AG09319 (cell line): ENCODE data around the gene LRRC56.
A peak's percentile ranks its signal among the peaks of the same experiment; 100 is the strongest.
"Not testable (repeated sequence)": the region's sequence is repeated elsewhere in the genome, so short reads cannot be mapped to it uniquely, and the experiment has no call there.

Experiments
- DNase-seq: peaks from one replicate; pipeline ENCODE4 v3.0.0-alpha.2; 2010; ENCODE audit warnings: low read depth; ENCODE audit errors: extremely low read depth
- TF ChIP-seq, protein P1 (sequence below): IDR thresholded peaks from 2 replicates; pipeline ENCODE4 v1.5.1; 2011; ENCODE audit warnings: low read depth, mild to moderate bottlenecking, inconsistent platforms, low read length, moderate library complexity

LRRC56 gene

GRCh38 chr11:516400-516799 is 20.9 kb upstream of the LRRC56 start:
- TF ChIP-seq, protein P1, sequence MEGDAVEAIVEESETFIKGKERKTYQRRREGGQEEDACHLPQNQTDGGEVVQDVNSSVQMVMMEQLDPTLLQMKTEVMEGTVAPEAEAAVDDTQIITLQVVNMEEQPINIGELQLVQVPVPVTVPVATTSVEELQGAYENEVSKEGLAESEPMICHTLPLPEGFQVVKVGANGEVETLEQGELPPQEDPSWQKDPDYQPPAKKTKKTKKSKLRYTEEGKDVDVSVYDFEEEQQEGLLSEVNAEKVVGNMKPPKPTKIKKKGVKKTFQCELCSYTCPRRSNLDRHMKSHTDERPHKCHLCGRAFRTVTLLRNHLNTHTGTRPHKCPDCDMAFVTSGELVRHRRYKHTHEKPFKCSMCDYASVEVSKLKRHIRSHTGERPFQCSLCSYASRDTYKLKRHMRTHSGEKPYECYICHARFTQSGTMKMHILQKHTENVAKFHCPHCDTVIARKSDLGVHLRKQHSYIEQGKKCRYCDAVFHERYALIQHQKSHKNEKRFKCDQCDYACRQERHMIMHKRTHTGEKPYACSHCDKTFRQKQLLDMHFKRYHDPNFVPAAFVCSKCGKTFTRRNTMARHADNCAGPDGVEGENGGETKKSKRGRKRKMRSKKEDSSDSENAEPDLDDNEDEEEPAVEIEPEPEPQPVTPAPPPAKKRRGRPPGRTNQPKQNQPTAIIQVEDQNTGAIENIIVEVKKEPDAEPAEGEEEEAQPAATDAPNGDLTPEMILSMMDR, result no peak
- DNase-seq, result no peak

DNA sequence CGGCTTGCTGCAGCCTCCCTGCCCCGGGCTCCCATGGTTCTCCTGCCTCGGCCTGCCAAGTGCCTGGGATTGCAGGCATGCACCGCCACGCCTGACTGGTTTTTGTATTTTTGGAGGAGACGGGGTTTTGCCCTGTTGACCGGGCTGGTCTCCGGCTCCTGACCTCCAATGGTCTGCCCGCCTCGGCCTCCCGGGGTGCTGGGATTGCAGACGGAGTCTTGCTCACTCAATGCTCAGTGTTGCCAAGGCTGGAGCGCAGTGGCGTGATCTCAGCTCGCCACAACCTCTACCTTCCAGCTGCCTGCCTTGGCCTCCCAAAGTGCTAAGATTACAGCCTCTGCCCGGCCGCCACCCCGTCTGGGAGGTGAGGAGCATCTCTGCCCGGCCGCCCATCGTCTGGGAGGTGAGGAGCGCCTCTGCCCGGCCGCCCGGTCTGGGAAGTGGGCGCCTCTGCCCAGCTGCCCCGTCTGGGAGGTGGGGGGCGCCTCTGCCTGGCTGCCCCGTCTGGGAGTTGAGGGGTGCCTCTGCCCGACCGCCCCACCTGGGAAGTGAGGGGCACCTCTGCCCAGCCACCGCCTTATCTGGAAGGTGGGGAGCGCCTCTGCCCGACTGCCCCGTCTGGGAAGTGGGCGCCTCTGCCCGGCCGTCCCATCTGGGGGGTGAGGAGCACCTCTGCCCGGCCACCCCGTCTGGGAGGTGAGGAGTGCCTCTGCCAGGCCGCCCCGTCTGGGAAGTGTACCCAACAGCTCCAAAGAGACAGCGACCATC is 20.2 kb upstream of the LRRC56 start:
- not testable (repeated sequence) for DNase-seq

- TF ChIP-seq, protein P1, result peak; percentile 46
- peak; percentile 94 for DNase-seq
Measured at GRCh38 chr11:518463-519202, 18.7 kb upstream of the LRRC56 start.

DNA sequence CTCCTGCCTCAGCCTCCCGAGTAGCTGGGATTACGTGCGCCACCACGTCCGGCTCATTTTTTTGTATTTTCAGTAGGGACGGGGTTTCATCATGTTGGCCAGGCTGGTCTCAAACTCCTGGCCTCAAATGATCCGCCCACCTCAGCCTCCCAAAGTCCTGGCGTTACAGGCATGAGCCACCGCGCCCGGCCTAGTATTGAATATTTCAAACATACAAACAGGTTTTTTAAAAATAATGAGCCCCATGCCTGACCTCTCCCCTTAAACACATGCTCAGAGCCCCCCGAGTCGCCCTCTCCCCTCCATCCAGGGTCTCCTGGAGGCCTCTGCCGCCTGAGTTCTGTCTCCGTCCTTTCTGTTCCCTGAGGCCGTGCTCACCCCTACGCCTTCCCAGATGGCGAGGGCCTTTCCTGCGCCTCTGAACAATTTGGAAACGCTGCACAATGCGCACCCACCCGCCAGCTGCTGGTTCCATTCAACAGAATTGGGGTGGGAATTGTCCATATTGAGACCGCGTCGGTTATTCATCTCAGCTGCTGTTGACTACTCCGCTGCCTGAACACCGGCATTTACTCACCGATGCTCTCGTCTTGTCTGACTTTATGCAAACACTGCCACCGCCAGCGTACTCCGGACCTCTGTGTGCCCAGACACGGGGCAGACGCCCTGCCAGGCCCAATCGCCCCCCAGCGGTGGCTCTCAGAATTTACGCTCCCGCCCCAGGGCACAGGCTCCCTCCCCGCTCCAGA is 16.7 kb upstream of the LRRC56 start:
- TF ChIP-seq, protein P1, result no peak
- DNase-seq, result no peak

DNA sequence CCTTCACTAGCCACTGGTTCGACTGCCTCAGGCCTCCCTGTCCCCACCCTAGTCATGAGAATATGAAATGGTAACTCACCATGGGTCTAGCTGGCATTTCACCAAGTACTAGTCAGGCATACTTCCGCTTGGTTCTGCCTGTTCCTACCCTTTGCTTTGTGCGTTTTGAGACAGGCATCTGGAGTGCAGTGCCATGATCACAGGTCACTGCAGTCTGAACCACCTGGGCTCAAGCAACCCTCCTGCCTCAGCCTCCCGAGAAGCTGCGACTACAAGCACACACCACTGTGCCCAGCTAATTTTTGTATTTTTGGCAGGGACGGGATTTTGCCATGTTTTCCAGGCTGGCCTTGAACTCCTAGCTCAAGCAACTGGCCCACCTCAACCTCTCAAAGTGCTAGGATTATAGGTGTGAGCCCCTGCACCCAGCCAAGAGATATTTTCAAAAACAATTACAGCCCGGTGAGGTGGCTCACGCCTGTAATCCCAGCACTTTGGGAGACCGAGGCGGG is 16.1 kb upstream of the LRRC56 start:
- TF ChIP-seq, protein P1, result no peak
- no peak for DNase-seq

DNA sequence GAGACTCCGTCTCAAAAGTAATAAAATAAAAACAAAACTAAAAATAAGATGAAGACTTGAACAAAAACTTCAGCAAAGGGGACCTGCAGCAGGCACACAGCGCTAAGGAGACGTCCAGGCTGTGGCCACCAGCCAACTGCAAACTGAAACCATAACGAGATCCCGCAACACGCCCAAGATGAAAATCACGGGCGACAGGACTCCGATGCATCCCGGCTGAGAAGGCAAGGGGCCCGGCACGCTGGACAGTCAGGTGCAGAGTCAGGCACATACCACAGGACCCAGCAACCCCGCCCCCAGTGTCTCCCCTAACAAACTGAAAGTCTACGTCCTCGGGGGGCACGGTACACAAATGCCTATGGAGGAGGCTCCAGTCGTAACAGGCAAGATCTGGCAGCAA is 11.1 kb upstream of the LRRC56 start:
- no peak for DNase-seq

GRCh38 chr11:528166-528814 is 9.0 kb upstream of the LRRC56 start:
- TF ChIP-seq, protein P1, result no peak
- DNase-seq, result no peak

More for the DNA sequence above, 11.1 kb upstream of the LRRC56 start:
- TF ChIP-seq, protein P1, result no peak
